Gastrocnemius medialis (tissue), 4 donors: ENCODE results near the gene C16orf92.

Experiments
- POLR2A ChIP-seq, 2 donors: fragments of 450-650 bp; IDR thresholded peaks; one replicate each; pipeline ENCODE4 v1.6.1; 2017; ENCODE audit warnings: antibody characterized with exemption in 2 of 2, mild to moderate bottlenecking in 2 of 2, moderate library complexity in 2 of 2
- TF ChIP-seq, protein P1 (sequence below), 5 experiments: fragments of 450-650 bp in 3 of 5; fragments of 200-600 bp in 2 of 5; sonication (generic) in 2 of 5; IDR thresholded peaks in 4 of 5; conservative IDR thresholded peaks in 1 of 5; 1 replicate in 4 of 5; 2 replicates in 1 of 5; pipeline ENCODE4 v1.5.1; 2016 to 2019; ENCODE audit warnings: antibody characterized with exemption in 5 of 5, mild to moderate bottlenecking in 3 of 5, moderate library complexity in 3 of 5

DNA sequence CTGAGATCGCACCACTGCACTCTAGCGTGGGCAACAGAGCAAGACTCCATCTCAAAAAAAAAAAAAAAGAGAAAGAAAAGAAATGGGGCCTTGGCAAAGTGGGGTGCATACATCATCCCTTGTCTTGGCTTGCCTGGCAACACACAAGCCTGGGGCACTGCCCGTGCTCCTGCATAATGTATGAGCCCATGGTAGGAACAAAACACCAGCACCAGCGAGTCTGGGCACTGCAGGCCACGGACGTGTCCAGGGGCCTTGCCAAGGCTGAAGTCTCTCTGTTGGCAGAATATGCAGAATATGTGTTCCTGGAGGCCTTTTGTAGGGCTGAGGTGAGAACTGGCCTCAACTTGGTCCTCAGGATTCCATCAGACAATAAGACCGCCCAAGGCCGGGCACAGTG is 26.9 kb downstream of the C16orf92 start:
- TF ChIP-seq, protein P1, sequence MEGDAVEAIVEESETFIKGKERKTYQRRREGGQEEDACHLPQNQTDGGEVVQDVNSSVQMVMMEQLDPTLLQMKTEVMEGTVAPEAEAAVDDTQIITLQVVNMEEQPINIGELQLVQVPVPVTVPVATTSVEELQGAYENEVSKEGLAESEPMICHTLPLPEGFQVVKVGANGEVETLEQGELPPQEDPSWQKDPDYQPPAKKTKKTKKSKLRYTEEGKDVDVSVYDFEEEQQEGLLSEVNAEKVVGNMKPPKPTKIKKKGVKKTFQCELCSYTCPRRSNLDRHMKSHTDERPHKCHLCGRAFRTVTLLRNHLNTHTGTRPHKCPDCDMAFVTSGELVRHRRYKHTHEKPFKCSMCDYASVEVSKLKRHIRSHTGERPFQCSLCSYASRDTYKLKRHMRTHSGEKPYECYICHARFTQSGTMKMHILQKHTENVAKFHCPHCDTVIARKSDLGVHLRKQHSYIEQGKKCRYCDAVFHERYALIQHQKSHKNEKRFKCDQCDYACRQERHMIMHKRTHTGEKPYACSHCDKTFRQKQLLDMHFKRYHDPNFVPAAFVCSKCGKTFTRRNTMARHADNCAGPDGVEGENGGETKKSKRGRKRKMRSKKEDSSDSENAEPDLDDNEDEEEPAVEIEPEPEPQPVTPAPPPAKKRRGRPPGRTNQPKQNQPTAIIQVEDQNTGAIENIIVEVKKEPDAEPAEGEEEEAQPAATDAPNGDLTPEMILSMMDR (IDR thresholded peaks at IDR 0.05 in 4 of 5, conservative IDR thresholded peaks at IDR 0.05 in 1 of 5) = no peak
- TF ChIP-seq POLR2A (IDR thresholded peaks at IDR 0.05) = no peak
